C4-2B (cell line): ENCODE measurements around the gene CYFIP2.

ENCODE experiments used
- ZFX ChIP-seq: fragments of 450-650 bp; IDR thresholded peaks from 2 replicates; pipeline ENCODE4 v1.6.1; 2017
- TF ChIP-seq, protein P1 (sequence below): fragments of 450-650 bp; conservative IDR thresholded peaks from 2 replicates; pipeline ENCODE4 v1.5.1; 2017; ENCODE audit warnings: mild to moderate bottlenecking

DNA sequence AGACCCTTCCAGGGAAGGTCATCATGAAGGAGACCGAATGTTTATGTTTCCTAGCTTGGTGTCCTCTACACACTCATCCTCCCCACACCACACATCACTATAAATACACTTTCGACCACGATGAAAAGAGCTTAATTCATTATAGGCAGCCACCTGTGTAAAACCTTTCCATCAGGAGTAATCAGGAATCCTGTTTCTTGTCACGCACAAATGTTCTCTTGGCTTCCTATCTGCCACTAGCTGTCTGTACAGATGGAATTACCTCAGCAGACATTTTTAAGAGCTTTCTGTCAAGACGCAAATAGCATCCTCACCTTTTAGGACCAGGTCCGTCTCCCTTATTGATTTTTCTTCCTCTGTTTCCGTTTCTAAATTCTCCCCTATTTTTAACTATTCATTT lies 79.1 kb downstream of the CYFIP2 start:
- TF ChIP-seq, protein P1, sequence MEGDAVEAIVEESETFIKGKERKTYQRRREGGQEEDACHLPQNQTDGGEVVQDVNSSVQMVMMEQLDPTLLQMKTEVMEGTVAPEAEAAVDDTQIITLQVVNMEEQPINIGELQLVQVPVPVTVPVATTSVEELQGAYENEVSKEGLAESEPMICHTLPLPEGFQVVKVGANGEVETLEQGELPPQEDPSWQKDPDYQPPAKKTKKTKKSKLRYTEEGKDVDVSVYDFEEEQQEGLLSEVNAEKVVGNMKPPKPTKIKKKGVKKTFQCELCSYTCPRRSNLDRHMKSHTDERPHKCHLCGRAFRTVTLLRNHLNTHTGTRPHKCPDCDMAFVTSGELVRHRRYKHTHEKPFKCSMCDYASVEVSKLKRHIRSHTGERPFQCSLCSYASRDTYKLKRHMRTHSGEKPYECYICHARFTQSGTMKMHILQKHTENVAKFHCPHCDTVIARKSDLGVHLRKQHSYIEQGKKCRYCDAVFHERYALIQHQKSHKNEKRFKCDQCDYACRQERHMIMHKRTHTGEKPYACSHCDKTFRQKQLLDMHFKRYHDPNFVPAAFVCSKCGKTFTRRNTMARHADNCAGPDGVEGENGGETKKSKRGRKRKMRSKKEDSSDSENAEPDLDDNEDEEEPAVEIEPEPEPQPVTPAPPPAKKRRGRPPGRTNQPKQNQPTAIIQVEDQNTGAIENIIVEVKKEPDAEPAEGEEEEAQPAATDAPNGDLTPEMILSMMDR = no peak
- TF ChIP-seq ZFX = no peak
